Activated CD4-positive, alpha-beta T cell treated with anti-CD3 and anti-CD28 coated beads for 36 hours (primary cell): ENCODE data around the gene TMEM190. TPM values are rescaled to one million over a fixed set of nuclear protein-coding genes. Genes with fewer than 3 reads are reported as not detected.
"Not testable (repeated sequence)": the region's sequence is repeated elsewhere in the genome, so short reads cannot be mapped to it uniquely, and the experiment has no call there.

Source experiments
- ATAC-seq: fragments of 200-7000 bp; cut with Tn5 transposase; one replicate; pipeline ENCODE4 v1.10.0; 2021; ENCODE audit warnings: mild to moderate bottlenecking, moderate library complexity
- CTCF ChIA-PET: fragments of 350-600 bp; sonication (Branson Sonifier 250); formaldehyde crosslinking; loops from one replicate; lab custom pipeline; 2021; ENCODE audit warnings: antibody characterized with exemption; lab: Charles Lee
- POLR2A ChIA-PET: fragments of 350-600 bp; sonication (Branson Sonifier 250); formaldehyde crosslinking; loops from one replicate; lab custom pipeline; 2021; ENCODE audit warnings: antibody characterized with exemption, inconsistent platforms; lab: Charles Lee
- DNase-seq: peaks from one replicate; pipeline ENCODE4 v3.0.0-alpha.2; 2020
- H3K27ac Mint-ChIP-seq: one replicate; pipeline ENCODE4 v1.8.0; 2021; ENCODE audit warnings: mixed read lengths
- H3K27me3 Mint-ChIP-seq: one replicate; pipeline ENCODE4 v1.8.0; 2021; ENCODE audit warnings: mixed read lengths
- H3K36me3 Mint-ChIP-seq: one replicate; pipeline ENCODE4 v1.8.0; 2021; ENCODE audit warnings: low read depth, mixed read lengths
- H3K4me1 Mint-ChIP-seq: one replicate; pipeline ENCODE4 v1.8.0; 2021; ENCODE audit warnings: mixed read lengths
- H3K4me3 Mint-ChIP-seq: one replicate; pipeline ENCODE4 v1.8.0; 2021; ENCODE audit warnings: mild to moderate bottlenecking, moderate library complexity, mixed read lengths
- H3K9me3 Mint-ChIP-seq: one replicate; pipeline ENCODE4 v1.8.0; 2021; ENCODE audit warnings: low read depth, mixed read lengths
- intact Hi-C, 2 experiments: fragments of 100-400 bp; cut with DNase I in 1 of 2; cut with micrococcal nuclease in 1 of 2; formaldehyde crosslinking; loops; one replicate each; pipeline versions ENCODE4 v1.14.2 to v1.15.1; 2022 to 2024; cut with DNase I, micrococcal nuclease
- total RNA-seq, 2 experiments: library from RNA; stranded (reverse); gene quantifications; one replicate each; pipeline ENCODE4 v1.2.3, GENCODE V29; 2021

Gene TMEM190
- total RNA-seq, 2 experiments from 2014 or later: not detected

DNA sequence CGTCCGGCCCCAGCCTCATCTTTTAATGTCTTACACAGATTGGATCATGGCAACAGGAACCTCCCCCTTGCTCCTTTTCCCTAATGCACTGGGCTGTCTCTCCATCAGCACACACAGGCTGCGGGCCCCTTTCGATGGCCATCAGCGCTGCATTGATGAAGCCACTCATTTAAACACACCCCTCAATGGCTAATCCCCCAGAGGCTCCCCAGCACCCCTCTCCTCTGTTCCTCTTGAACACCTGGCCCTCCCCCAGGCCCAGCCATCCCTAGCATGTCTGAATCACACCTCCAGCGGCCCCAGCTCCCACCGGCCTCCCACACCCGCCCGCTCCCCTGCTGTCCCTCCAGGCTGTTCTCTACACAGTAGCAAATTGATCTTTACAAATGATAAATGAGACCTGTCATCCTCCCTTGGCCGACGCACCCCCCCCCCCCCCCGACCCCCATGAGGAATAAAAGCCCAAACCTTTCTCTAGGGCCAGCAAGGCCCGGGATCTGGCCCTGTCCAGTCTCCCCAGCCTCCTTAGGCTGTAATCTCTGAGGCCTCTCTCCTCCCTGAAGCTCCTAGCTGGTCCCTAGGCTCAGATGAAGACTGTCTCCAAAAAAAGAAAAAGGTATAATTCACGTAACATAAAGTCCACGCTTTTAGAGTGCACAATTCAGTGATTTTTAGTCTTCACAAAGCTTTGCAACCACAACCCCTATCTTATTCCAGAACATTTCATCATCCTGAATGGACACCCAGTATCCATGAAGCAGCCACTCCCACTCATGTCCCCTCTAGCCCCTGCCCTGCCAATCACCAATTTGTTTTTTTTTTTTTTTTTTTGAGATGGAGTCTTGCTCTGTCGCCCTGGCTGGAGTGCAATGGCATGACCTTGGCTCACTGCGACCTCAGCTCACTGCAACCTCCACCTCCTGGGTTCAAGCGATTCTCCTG is 16.5 kb downstream of the TMEM190 start:
- Mint-ChIP-seq H3K9me3 (no peaks in the 10 kb centered on the region), H3K4me1 (peaks cover 25% of the 10 kb centered on the region), H3K27ac (no peak overlapping the region), H3K36me3 (peaks cover 25% of the 10 kb centered on the region), H3K4me3 (no peak overlapping the region), H3K27me3 (no peaks in the 10 kb centered on the region)
- ATAC-seq: no peak
- ChIA-PET POLR2A (interaction anchor here (1.3 to 1.5 kb wide), 2 partner anchors 9 to 14 kb away, joined by 3 to 6 read pairs; partner anchors contain the start of gene UBE2S), CTCF (interaction anchor here (0.6 kb wide), 1 partner anchor 92 kb away, joined by 3 read pairs; no protein-coding TSS in a partner anchor)
- DNase-seq: no peak
- intact Hi-C loops: no loop called here

DNA sequence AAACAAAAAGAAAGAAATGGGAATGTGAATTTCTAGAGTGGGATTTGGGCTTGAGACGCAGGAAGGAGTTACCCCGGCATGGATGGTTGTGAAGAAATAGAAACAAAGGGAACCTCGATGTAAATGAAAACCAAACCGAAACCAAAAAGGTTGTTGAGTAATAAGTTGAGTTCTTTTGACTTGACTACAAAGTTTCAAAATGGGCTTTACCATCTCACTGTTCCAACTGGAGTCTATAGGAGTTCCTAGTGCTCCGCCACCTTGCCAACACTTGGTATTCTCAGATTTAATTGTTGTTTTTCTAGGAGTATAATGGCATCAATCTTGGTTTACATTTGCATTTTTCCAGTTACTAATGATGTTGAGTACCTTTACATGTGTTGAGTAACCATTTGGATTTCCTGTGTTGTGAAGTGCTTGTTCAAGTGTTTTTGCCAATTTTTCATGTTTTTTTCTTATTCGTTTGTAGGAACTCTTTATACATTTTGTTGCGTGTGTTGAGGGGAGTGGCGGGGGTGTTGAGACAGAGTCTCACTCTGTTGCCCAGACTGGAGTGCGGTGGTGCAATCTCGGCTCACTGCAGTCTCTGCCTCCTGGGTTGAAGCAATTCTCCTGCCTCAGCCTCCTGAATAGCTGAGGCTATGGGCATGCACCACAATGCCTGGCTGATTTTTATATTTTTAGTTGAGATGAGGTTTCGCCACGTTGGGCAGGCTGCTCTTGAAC is 21.7 kb downstream of the TMEM190 start:
- H3K4me1 Mint-ChIP-seq: peaks cover 22% of the 10 kb centered on the region
- H3K27ac Mint-ChIP-seq: peak overlapping the region; percentile 14
- no peaks in the 10 kb centered on the region for H3K27me3 Mint-ChIP-seq
- H3K36me3 Mint-ChIP-seq: peaks cover 25% of the 10 kb centered on the region
- intact Hi-C loops: no loop called here
- no peak overlapping the region for H3K4me3 Mint-ChIP-seq
- no peaks in the 10 kb centered on the region for H3K9me3 Mint-ChIP-seq
- ATAC-seq: peak; percentile 80
- CTCF ChIA-PET: interaction anchor here (0.7 kb wide), 1 partner anchor 14 kb away, joined by 3 read pairs; the partner anchor contains the start of gene TMEM238
- DNase-seq: no peak
- POLR2A ChIA-PET: interaction anchor here (0.6 to 3.2 kb wide), 3 partner anchors 9 to 257 kb away, joined by 3 to 14 read pairs (median 3); partner anchors contain the start of gene UBE2S

DNA sequence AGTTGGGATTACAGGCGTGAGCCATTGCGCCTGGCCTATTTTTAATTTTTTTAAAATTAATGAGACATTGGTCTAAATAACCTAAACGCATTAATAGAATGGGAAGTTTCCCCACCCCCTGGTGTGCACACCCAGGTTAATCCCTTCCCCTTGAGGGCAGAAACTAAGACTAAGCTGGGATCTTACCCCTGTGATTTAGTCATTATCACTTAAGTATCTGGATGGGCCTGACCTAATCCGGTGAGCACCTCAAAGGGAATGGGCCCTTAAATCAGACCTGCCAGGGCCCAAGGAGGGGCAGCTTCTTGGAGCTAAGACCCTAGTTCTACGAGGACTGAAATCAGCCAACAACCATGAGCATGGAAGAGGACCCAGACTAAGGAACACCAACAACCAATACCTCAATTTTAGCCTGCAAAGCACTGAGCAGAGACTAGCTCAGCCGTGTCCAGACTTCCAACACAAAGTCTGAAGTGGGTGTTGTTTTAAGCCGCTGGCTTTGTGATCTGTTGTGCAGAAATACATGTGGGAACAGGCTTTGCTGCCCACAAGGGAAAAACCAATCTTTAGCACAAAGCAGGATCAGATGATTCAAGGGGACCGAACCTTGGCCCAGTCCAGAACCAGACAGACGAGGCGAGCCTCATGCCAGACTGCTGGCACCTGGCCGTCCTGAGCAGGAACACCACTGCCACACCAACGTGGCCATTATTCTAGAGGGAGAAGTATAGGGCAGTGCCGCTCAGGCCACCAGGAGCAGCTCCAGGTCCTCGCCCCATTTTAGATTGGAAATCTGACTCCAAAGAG is 23.9 kb downstream of the TMEM190 start:
- H3K27ac Mint-ChIP-seq: no peak overlapping the region
- ChIA-PET POLR2A (interaction anchor here (0.5 to 3.2 kb wide), 3 partner anchors 7 to 201 kb away, joined by 3 to 14 read pairs (median 3); partner anchors contain the start of gene UBE2S), CTCF (no interaction called here)
- peaks cover 26% of the 10 kb centered on the region for H3K4me1 Mint-ChIP-seq
- H3K9me3 Mint-ChIP-seq: no peaks in the 10 kb centered on the region
- H3K36me3 Mint-ChIP-seq: peaks cover 36% of the 10 kb centered on the region
- intact Hi-C loops: no loop called here
- no peak for DNase-seq
- no peak for ATAC-seq
- H3K4me3 Mint-ChIP-seq: no peak overlapping the region
- H3K27me3 Mint-ChIP-seq: no peaks in the 10 kb centered on the region

DNA sequence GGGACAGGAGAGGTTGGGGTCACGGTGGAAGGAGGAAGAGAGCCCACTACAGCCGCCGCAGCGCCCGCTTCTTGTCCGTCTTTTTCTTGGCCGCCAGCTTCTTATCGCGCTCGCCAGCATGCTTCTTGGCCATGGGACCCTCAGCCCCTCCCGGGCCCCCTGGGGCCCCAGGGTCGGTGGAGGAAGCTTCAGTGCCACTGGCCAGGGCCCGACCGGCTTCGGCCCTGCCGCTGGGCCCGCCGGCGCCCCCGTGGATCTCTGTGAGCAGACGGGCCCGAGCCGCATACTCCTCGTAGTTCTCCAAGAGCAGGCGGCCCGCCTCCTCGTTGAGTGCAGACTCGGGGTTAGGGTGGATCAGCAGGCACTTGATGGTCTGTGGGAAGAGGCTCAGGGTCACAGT is 24.8 kb downstream of the TMEM190 start:
- intact Hi-C loops, DNase-seq, H3K4me3 Mint-ChIP-seq, H3K27me3 Mint-ChIP-seq, H3K9me3 Mint-ChIP-seq, ATAC-seq, CTCF ChIA-PET, H3K27ac Mint-ChIP-seq: not testable (repeated sequence)
- Mint-ChIP-seq H3K36me3 (peaks cover 45% of the 10 kb centered on the region), H3K4me1 (peaks cover 35% of the 10 kb centered on the region)
- POLR2A ChIA-PET: interaction anchor here (0.5 to 1.5 kb wide), 2 partner anchors 146 to 200 kb away, joined by 3 read pairs; no protein-coding TSS in a partner anchor

DNA sequence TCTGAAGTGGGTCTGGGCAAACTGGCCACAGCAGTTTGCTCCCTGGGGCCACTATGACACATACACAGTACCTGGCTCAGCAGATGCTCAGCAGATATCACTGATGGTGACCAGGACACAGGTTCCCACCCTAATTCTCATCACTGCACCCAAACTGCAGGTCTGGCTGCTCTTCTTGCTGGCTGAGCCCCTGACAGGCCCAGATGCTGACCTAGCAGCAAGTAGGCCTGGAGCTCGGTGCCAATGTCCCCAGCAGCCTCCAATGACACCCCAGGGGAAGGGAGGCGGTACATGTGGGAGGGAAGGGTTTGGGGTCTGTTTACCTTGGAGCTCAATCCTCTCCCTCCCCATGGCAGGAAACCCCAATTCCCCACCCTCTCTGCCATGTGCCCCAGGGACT is 25.9 kb downstream of the TMEM190 start:
- DNase-seq (no peak), ATAC-seq (no peak)
- POLR2A ChIA-PET: interaction anchor here (0.6 to 1.5 kb wide), 4 partner anchors 12 to 147 kb away, joined by 3 read pairs; no protein-coding TSS in a partner anchor
- Mint-ChIP-seq H3K4me3 (no peak overlapping the region), H3K27me3 (no peaks in the 10 kb centered on the region), H3K27ac (no peak overlapping the region), H3K36me3 (peaks cover 52% of the 10 kb centered on the region), H3K4me1 (peaks cover 37% of the 10 kb centered on the region), H3K9me3 (no peaks in the 10 kb centered on the region)
- intact Hi-C loops: no loop called here
- CTCF ChIA-PET: no interaction called here

DNA sequence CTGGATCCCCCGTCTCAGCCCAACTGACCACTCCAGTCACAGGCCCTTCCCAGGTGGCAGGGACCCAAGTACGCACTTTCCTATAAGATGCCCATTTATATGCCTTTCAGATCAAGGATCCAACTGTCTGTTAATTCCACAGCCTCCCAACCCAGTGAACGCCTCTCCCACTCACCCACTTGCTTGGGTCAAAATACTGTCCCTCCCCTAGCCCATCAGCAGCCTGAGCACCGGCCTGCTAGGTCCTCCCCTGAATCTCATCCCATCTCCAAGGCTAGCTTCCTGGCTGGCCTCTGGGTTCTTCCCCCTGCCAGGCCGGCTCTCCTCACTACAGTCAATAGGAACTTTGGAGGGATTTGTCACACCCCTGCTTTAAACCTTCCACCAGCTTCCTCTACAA is 29.0 kb downstream of the TMEM190 start:
- intact Hi-C loops: loop anchor here in 1 of 2 experiments (5.0 kb wide), 1 partner anchor 47 kb away; no protein-coding TSS in a partner anchor
- ATAC-seq: no peak
- no peak for DNase-seq
- H3K4me1 Mint-ChIP-seq: peaks cover 24% of the 10 kb centered on the region
- peaks cover 4% of the 10 kb centered on the region for H3K9me3 Mint-ChIP-seq
- ChIA-PET CTCF (no interaction called here), POLR2A (interaction anchor here (0.7 to 4.4 kb wide), 5 partner anchors 13 to 98 kb away, joined by 3 to 41 read pairs (median 5); partner anchors contain the start of genes KMT5C and TMEM238)
- H3K4me3 Mint-ChIP-seq: peak overlapping the region; percentile 90
- peak overlapping the region; percentile 85 for H3K27ac Mint-ChIP-seq
- H3K27me3 Mint-ChIP-seq: no peaks in the 10 kb centered on the region
- peaks cover 56% of the 10 kb centered on the region for H3K36me3 Mint-ChIP-seq

DNA sequence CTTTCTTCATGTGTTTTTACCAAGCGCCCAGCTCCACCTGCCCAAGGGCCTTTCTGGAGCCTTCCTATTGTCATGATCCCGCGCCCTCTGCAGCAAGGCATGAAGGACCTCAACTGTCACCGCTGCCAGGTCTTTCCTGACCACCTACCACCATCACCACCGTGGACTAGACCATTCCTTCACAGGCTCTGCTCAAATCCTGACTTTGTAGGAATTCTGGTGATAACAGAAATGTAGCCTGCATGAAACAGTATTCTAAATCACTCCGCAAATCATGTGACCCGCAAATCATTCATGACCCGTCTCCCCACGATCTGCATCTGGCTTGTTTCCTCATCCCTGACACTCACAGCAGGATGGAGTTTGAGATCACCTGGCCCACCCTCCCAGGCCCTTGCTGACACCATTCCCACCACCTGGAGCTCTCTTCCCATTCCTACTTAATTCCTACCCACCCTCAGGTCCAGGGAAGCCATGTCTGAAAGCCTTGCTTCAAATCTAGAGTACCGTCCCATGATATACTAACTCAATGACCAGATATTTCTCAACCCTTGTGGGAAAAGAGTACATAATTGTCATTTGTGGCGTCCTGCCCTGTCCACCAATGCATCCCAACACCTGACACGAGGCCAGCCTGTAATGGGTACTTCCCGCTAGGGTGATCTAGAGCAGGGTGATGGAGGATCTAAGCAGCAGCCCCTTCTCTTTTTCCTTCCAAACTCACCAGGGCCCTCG is 29.6 kb downstream of the TMEM190 start:
- Mint-ChIP-seq H3K9me3 (peaks cover 4% of the 10 kb centered on the region), H3K27me3 (no peaks in the 10 kb centered on the region), H3K27ac (peak overlapping the region; percentile 85), H3K4me3 (peak overlapping the region; percentile 90), H3K4me1 (peaks cover 24% of the 10 kb centered on the region), H3K36me3 (peaks cover 55% of the 10 kb centered on the region)
- DNase-seq: no peak
- no peak for ATAC-seq
- intact Hi-C loops: loop anchor here in 1 of 2 experiments (5.0 kb wide), 1 partner anchor 46 kb away; no protein-coding TSS in a partner anchor
- CTCF ChIA-PET: no interaction called here
- POLR2A ChIA-PET: interaction anchor here (0.7 to 4.4 kb wide), 6 partner anchors 8 to 98 kb away, joined by 3 to 41 read pairs (median 6); partner anchors contain the start of genes KMT5C and TMEM238

DNA sequence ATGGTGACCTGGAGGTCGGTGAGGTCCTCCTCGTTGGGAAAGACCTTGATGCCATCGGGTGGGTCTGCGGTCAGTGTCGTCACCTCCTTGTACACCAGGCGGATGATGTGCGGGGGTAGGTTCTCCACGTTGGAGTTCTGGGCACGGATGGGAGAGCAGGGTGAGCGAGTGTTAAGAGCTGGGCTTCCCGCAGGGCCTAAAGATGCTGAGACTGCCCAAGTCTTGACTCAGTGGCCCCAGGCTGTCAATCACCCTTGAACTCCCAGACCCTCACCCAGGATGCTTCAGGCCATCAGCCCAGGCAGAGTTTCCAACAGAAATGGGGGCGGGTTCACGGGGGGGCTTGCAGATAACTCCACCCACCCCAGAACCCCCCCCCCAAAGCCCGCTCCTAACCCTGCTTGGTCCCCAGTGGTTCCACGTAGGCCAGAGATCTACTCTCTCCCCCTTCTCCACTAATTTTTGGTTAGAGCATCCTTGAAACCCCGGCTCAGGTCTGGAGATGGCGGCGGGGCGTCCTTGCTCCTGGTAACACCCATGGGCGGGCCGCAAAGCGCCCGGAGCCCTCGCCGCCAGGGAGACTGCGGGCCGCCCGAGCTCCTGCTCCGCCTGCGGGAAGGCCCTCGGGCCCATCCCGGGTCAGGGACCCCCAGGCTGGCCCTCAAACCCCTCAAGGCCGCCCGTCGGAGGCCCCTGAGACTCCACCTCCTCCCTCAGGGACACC is 30.4 kb downstream of the TMEM190 start:
- Mint-ChIP-seq H3K4me1 (peaks cover 24% of the 10 kb centered on the region), H3K36me3 (peaks cover 50% of the 10 kb centered on the region), H3K9me3 (peaks cover 4% of the 10 kb centered on the region), H3K27me3 (no peaks in the 10 kb centered on the region), H3K27ac (peak overlapping the region; percentile 85), H3K4me3 (peak overlapping the region; percentile 90)
- peak; percentile 2 for ATAC-seq
- CTCF ChIA-PET: interaction anchor here (0.7 to 1.0 kb wide), 3 partner anchors 13 to 225 kb away, joined by 3 to 5 read pairs (median 3); no protein-coding TSS in a partner anchor
- peak; percentile 53 for DNase-seq
- POLR2A ChIA-PET: interaction anchor here (0.5 to 4.4 kb wide), 13 partner anchors 8 to 289 kb away, joined by 3 to 41 read pairs (median 4); partner anchors contain the start of genes KMT5C, PPP1R12C, TMEM238 and ZNF524
- intact Hi-C loops: loop anchor here in 1 of 2 experiments (5.0 kb wide), 1 partner anchor 45 kb away; no protein-coding TSS in a partner anchor

DNA sequence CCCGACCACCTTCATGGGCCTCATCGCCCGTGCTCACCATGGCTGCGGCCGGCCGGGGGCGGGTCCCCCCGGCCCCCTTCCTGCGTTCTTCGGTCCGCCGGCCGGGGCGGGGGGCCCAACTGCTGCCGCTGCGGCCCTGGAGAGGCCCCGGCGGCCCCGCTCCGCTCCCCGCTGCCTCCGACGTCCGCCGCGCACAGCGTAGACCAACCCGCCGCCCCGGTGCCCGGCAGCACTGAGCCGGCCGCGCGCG is 30.8 kb downstream of the TMEM190 start, which contains the start of gene UBE2S:
UBE2S (minus strand) TSS at position 239 of the 250 bp plus-strand sequence; CDS start at position 40, 199 bp downstream.
- not testable (repeated sequence) for DNase-seq, H3K9me3 Mint-ChIP-seq, H3K27me3 Mint-ChIP-seq
- peak; percentile 1 for ATAC-seq
- CTCF ChIA-PET: interaction anchor here (0.7 to 1.0 kb wide), 3 partner anchors 13 to 225 kb away, joined by 3 to 5 read pairs (median 3); no protein-coding TSS in a partner anchor
- POLR2A ChIA-PET: interaction anchor here (0.6 to 4.4 kb wide), 15 partner anchors 9 to 290 kb away, joined by 3 to 41 read pairs (median 4); partner anchors contain the start of genes HSPBP1, ISOC2, KMT5C and PPP1R12C
- Mint-ChIP-seq H3K36me3 (peaks cover 46% of the 10 kb centered on the region), H3K4me3 (peak within 1 kb of the TSS; percentile 90), H3K27ac (peak within 1 kb of the TSS; percentile 96), H3K4me1 (peaks cover 24% of the 10 kb centered on the region)
- intact Hi-C loops: loop anchor here in 1 of 2 experiments (5.0 kb wide), 1 partner anchor 45 kb away; no protein-coding TSS in a partner anchor
